ENCODE results near the gene KNTC1.

The KNTC1 gene

GRCh38 chr12:122656298-122656697 is 129.2 kb downstream of the KNTC1 start:
- TF ChIP-seq, protein P1, sequence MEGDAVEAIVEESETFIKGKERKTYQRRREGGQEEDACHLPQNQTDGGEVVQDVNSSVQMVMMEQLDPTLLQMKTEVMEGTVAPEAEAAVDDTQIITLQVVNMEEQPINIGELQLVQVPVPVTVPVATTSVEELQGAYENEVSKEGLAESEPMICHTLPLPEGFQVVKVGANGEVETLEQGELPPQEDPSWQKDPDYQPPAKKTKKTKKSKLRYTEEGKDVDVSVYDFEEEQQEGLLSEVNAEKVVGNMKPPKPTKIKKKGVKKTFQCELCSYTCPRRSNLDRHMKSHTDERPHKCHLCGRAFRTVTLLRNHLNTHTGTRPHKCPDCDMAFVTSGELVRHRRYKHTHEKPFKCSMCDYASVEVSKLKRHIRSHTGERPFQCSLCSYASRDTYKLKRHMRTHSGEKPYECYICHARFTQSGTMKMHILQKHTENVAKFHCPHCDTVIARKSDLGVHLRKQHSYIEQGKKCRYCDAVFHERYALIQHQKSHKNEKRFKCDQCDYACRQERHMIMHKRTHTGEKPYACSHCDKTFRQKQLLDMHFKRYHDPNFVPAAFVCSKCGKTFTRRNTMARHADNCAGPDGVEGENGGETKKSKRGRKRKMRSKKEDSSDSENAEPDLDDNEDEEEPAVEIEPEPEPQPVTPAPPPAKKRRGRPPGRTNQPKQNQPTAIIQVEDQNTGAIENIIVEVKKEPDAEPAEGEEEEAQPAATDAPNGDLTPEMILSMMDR (IDR thresholded peaks at IDR 0.05; ENCODE audit: insufficient read depth, low read depth, low read length, missing control alignments): no peak
- H3K4me3 ChIP-seq (ENCODE audit: low read depth, low read length): no peak overlapping the region
- DNase-seq (ENCODE audit: low read depth): no peak

DNA sequence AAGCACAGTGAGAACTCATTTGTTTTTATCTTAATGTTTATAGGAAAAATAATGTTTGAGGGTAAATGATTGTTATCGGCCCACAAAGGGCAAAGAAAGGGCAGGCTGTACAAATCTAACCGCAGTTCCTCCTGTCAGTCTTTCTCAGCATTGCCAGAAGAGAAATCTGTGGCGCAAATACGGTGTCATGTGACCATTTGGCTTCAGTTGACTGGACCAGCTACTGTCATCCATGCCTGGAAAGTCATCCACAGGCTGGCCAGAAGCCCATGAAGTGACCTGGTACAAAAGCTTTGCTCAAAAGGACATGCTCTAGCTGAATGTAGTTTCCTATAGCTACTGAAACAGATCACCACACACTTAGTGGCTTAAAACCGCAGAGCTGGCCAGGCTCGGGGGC is 132.5 kb downstream of the KNTC1 start:
- no peak overlapping the region for H3K4me3 ChIP-seq (ENCODE audit: low read depth, low read length)
- TF ChIP-seq, protein P1 (IDR thresholded peaks at IDR 0.05; ENCODE audit: insufficient read depth, low read depth, low read length, missing control alignments): no peak
- DNase-seq (ENCODE audit: low read depth): no peak

DNA sequence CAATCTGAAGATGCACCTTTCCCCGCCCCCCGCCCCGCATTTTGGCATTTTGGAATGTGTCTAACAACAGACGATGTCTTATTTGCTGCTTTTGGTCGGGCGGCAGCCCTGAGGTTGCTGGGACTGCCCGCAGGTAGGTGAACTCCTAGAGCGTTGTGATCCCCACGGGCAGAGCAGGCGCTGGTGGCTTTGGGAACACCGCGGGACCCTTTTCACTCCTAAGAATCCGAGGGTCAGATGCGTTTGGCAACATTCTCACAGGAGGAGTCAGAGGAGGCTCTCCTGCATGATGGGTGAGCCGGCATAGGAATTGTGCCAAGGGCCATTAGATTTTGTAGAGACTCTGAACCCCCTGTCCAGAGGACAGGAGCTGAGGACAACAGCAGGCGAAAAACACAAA is 134.2 kb downstream of the KNTC1 start:
- no peak overlapping the region for H3K4me3 ChIP-seq (ENCODE audit: low read depth, low read length)
- no peak for DNase-seq (ENCODE audit: low read depth)
- TF ChIP-seq, protein P1 (IDR thresholded peaks at IDR 0.05; ENCODE audit: insufficient read depth, low read depth, low read length, missing control alignments): no peak

- no peak for DNase-seq (ENCODE audit: low read depth)
- TF ChIP-seq, protein P1 (IDR thresholded peaks at IDR 0.05; ENCODE audit: insufficient read depth, low read depth, low read length, missing control alignments): no peak
- no peak overlapping the region for H3K4me3 ChIP-seq (ENCODE audit: low read depth, low read length)
These were observed 134.9 kb downstream of the KNTC1 start for GRCh38 chr12:122661938-122662337.

GRCh38 chr12:122665349-122665748 is 138.3 kb downstream of the KNTC1 start:
- H3K4me3 ChIP-seq (ENCODE audit: low read depth, low read length): no peak overlapping the region
- TF ChIP-seq, protein P1 (IDR thresholded peaks at IDR 0.05; ENCODE audit: insufficient read depth, low read depth, low read length, missing control alignments): no peak
- DNase-seq (ENCODE audit: low read depth): no peak

GRCh38 chr12:122665759-122666158 is 138.7 kb downstream of the KNTC1 start:
- TF ChIP-seq, protein P1 (IDR thresholded peaks at IDR 0.05; ENCODE audit: insufficient read depth, low read depth, low read length, missing control alignments): no peak
- no peak for DNase-seq (ENCODE audit: low read depth)
- H3K4me3 ChIP-seq (ENCODE audit: low read depth, low read length): no peak overlapping the region

GRCh38 chr12:122668268-122668667 is 141.2 kb downstream of the KNTC1 start:
- peak; percentile 31 for DNase-seq (ENCODE audit: low read depth)
- TF ChIP-seq, protein P1 (IDR thresholded peaks at IDR 0.05; ENCODE audit: insufficient read depth, low read depth, low read length, missing control alignments): no peak
- H3K4me3 ChIP-seq (ENCODE audit: low read depth, low read length): no peak overlapping the region

Data from GM12865 (cell line).